Measurements from ENCODE around the gene IKBKG. TPM values are rescaled to one million over a fixed set of nuclear protein-coding genes. Genes with fewer than 3 reads are reported as not detected.
"Not testable (repeated sequence)": the region's sequence is repeated elsewhere in the genome, so short reads cannot be mapped to it uniquely, and the experiment has no call there.

IKBKG gene
- total and polyA plus RNA-seq, 2 of the 4 experiments (the other 2 are of a cell fraction), result 16.5 to 38.2 TPM

DNA sequence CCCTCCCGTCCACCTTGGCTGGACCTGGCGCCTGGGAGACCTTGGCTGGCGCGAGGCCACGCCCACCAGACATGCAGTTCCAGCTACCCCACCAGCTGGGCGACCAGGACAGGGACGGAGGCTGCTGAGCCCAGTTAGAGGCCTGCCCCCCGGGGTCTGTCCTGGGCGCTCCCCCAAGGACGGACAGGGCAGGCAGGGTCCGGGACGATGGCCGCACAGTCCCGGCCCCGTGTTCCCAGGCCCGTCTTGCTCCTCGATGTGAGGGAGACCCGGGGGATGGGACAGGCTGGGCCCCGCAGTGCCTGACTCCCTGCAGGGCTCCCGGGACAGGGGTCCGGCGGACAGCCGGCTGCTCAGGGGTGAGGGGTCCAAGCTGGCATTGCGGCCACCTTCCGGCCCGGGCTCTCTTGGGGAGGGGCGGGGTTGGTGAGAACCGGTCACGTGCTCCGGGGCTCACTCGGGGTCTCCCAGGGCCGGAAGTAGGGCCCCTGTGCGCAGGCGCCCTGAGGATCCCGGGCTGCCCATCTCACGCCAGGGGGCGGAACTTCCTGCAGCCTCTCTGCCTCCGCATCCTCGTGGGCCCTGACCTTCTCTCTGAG is 37.3 kb downstream of the IKBKG start, which contains the start of gene CTAG1A:
Gene CTAG1A (plus strand): TSS at position 549 of the 599 bp plus-strand sequence. CDS start 74 bp downstream, outside the sequence.
- H4K8ac ChIP-seq (ENCODE audit: low read depth in 2 of 2, low read length in 2 of 2); H3K27me3 ChIP-seq (ENCODE audit: control insufficient read depth, insufficient read depth, low read length); H3K14ac ChIP-seq (replicated peaks; ENCODE audit: low read depth, low read length); H2BK120ac ChIP-seq (ENCODE audit: low read depth, low read length); H2BK5ac ChIP-seq (ENCODE audit: low read depth, low read length, poor library complexity, severe bottlenecking); H3K23ac ChIP-seq (ENCODE audit: low read depth, low read length); H3K18ac ChIP-seq (ENCODE audit: low read depth, low read length); H2AK9ac ChIP-seq (replicated peaks; ENCODE audit: low read depth, low read length, poor library complexity); H3K56ac ChIP-seq (ENCODE audit: extremely low read depth, insufficient read depth, low read length); dilution Hi-C loops (cut with HindIII; ENCODE audit: low sequenced_read_pairs, unreplicated experiment); DNase-seq; H4K91ac ChIP-seq (ENCODE audit: insufficient read depth, low read depth, low read length); H3K4me1 ChIP-seq (ENCODE audit: control insufficient read depth, insufficient read depth, low read length); H2BK15ac ChIP-seq (ENCODE audit: low read depth, low read length); H2AFZ ChIP-seq (replicated peaks; ENCODE audit: low read length, poor library complexity); H3K27ac ChIP-seq (ENCODE audit: insufficient read depth, low read length); H2BK20ac ChIP-seq (ENCODE audit: low read depth, low read length); H3K4me2 ChIP-seq (ENCODE audit: low read depth, low read length); H2AK5ac ChIP-seq (ENCODE audit: low read depth, low read length); H3K36me3 ChIP-seq (ENCODE audit: control insufficient read depth, insufficient read depth, low read length); CTCF ChIA-PET; H3K4me3 ChIP-seq (ENCODE audit: insufficient read depth, low read depth, low read length); H4K5ac ChIP-seq (ENCODE audit: low read depth, low read length); H3K4ac ChIP-seq (ENCODE audit: low read depth, low read length); H3K9ac ChIP-seq (ENCODE audit: low read depth, low read length); BruUV-seq (replicated peaks); H3K9me3 ChIP-seq (ENCODE audit: control insufficient read depth, insufficient read depth, low read length); H3K79me1 ChIP-seq (ENCODE audit: low read depth in 1 of 2, low read length in 2 of 2); POLR2A ChIA-PET (ENCODE audit: unreplicated experiment); intact Hi-C loops (cut with micrococcal nuclease); H3K9me1 ChIP-seq (ENCODE audit: insufficient read depth, low read length); H4K20me1 ChIP-seq (ENCODE audit: insufficient read depth, low read length): not testable (repeated sequence)
- in situ Hi-C loops (cut with MboI; ENCODE audit: low sequenced_read_pairs), result loop anchor here (25.0 kb wide), 1 partner anchor 153 kb away; no protein-coding TSS in a partner anchor
- peak; percentile 18; the same call in 1 of the 2 replicates for ATAC-seq (ENCODE audit: low read depth)
- no CpG with 5 or more reads among the region's 39 CpGs for WGBS, 2 experiments (ENCODE audit: extremely low coverage in 2 of 2, insufficient read length in 1 of 2)

DNA sequence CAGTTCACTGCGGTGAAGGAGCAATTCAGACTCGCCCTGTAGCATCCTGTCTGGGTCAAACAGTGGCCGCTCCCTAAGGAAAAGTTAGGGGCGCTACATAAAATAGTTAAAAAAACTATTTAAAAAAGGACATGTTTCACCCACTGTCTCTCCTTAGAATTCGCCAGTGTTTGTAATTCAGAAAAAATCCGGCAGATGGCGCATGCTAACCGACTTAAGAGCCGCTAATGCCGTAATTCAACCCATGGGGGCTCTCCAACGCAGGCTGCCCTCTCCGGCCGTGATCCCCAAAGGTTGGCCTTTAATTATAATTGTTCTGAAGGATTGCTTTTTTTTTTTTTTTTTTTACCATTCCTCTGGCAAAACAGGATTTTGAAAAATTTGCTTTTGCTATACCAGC is 43.0 kb downstream of the IKBKG start:
- H3K9me1 ChIP-seq (ENCODE audit: insufficient read depth, low read length); dilution Hi-C loops (cut with HindIII; ENCODE audit: low sequenced_read_pairs, unreplicated experiment); H4K91ac ChIP-seq (ENCODE audit: insufficient read depth, low read depth, low read length); H4K20me1 ChIP-seq (ENCODE audit: insufficient read depth, low read length); H4K5ac ChIP-seq (ENCODE audit: low read depth, low read length); H2BK5ac ChIP-seq (ENCODE audit: low read depth, low read length, poor library complexity, severe bottlenecking); H3K23ac ChIP-seq (ENCODE audit: low read depth, low read length); H3K9ac ChIP-seq (ENCODE audit: low read depth, low read length); POLR2A ChIA-PET (ENCODE audit: unreplicated experiment); H3K4ac ChIP-seq (ENCODE audit: low read depth, low read length); BruUV-seq (replicated peaks); H3K9me3 ChIP-seq (ENCODE audit: control insufficient read depth, insufficient read depth, low read length); H3K14ac ChIP-seq (replicated peaks; ENCODE audit: low read depth, low read length); H4K8ac ChIP-seq (ENCODE audit: low read depth in 2 of 2, low read length in 2 of 2); H3K79me1 ChIP-seq (ENCODE audit: low read depth in 1 of 2, low read length in 2 of 2); H2AK9ac ChIP-seq (replicated peaks; ENCODE audit: low read depth, low read length, poor library complexity); H3K18ac ChIP-seq (ENCODE audit: low read depth, low read length); H2BK120ac ChIP-seq (ENCODE audit: low read depth, low read length); H3K4me1 ChIP-seq (ENCODE audit: control insufficient read depth, insufficient read depth, low read length); H3K27ac ChIP-seq (ENCODE audit: insufficient read depth, low read length); H2AK5ac ChIP-seq (ENCODE audit: low read depth, low read length); intact Hi-C loops (cut with micrococcal nuclease); H3K4me3 ChIP-seq (ENCODE audit: insufficient read depth, low read depth, low read length); H3K36me3 ChIP-seq (ENCODE audit: control insufficient read depth, insufficient read depth, low read length); H3K4me2 ChIP-seq (ENCODE audit: low read depth, low read length); DNase-seq; H2BK15ac ChIP-seq (ENCODE audit: low read depth, low read length); H3K56ac ChIP-seq (ENCODE audit: extremely low read depth, insufficient read depth, low read length); H2BK20ac ChIP-seq (ENCODE audit: low read depth, low read length); CTCF ChIA-PET; H2AFZ ChIP-seq (replicated peaks; ENCODE audit: low read length, poor library complexity): not testable (repeated sequence)
- peaks cover 20% of the 10 kb centered on the region for H3K27me3 ChIP-seq (ENCODE audit: control insufficient read depth, insufficient read depth, low read length)
- in situ Hi-C loops (cut with MboI; ENCODE audit: low sequenced_read_pairs), result loop anchor here (25.0 kb wide), 1 partner anchor 147 kb away; no protein-coding TSS in a partner anchor
- no CpG with 5 or more reads among the region's 13 CpGs for WGBS, 2 experiments (ENCODE audit: extremely low coverage in 2 of 2, insufficient read length in 1 of 2)
- 0 out of 2 replicates have a peak, but pooled peaks have one; percentile 37 for ATAC-seq (ENCODE audit: low read depth)
